Measurements from ENCODE around the gene GSK3B.
"Not testable (repeated sequence)": the region's sequence is repeated elsewhere in the genome, so short reads cannot be mapped to it uniquely, and the experiment has no call there.

Gene GSK3B

GRCh38 chr3:120025520-120025919 lies 68.7 kb downstream of the GSK3B start:
- H3K4me3 ChIP-seq (replicated peaks in 1 of 2; ENCODE audit: low read depth in 2 of 2, low read length in 2 of 2) = no peak overlapping the region
- no peak for TF ChIP-seq CTCF (IDR thresholded peaks at IDR 0.05; ENCODE audit: low read depth, low read length)
- DNase-seq (ENCODE audit: low read depth in 2 of 2) = peak in 1 of 2 donors; percentile 19

- no peak overlapping the region for H3K4me3 ChIP-seq (replicated peaks in 1 of 2; ENCODE audit: low read depth in 2 of 2, low read length in 2 of 2)
- DNase-seq (ENCODE audit: low read depth in 2 of 2) = no peak
- no peak for TF ChIP-seq CTCF (IDR thresholded peaks at IDR 0.05; ENCODE audit: low read depth, low read length)
Observed at GRCh38 chr3:120024103-120024502, 70.1 kb downstream of the GSK3B start.

- peak; percentile 60 to 66 for DNase-seq (ENCODE audit: low read depth in 2 of 2)
Observed at GRCh38 chr3:120022729-120023128, 71.5 kb downstream of the GSK3B start.

GRCh38 chr3:120021523-120021922 lies 72.7 kb downstream of the GSK3B start:
- no peak for TF ChIP-seq CTCF (IDR thresholded peaks at IDR 0.05; ENCODE audit: low read depth, low read length)
- H3K4me3 ChIP-seq (replicated peaks in 1 of 2; ENCODE audit: low read depth in 2 of 2, low read length in 2 of 2) = no peak overlapping the region
- peak in 1 of 2 donors; percentile 63 for DNase-seq (ENCODE audit: low read depth in 2 of 2)

More at GRCh38 chr3:120022729-120023128, 71.5 kb downstream of the GSK3B start:
- no peak overlapping the region for H3K4me3 ChIP-seq (replicated peaks in 1 of 2; ENCODE audit: low read depth in 2 of 2, low read length in 2 of 2)
- no peak for TF ChIP-seq CTCF (IDR thresholded peaks at IDR 0.05; ENCODE audit: low read depth, low read length)

- no peak for TF ChIP-seq CTCF (IDR thresholded peaks at IDR 0.05; ENCODE audit: low read depth, low read length)
- DNase-seq (ENCODE audit: low read depth in 2 of 2) = no peak
- no peak overlapping the region for H3K4me3 ChIP-seq (replicated peaks in 1 of 2; ENCODE audit: low read depth in 2 of 2, low read length in 2 of 2)
Observed at GRCh38 chr3:120018299-120018698, 75.9 kb downstream of the GSK3B start.

GRCh38 chr3:120017692-120018091 lies 76.6 kb downstream of the GSK3B start:
- DNase-seq (ENCODE audit: low read depth in 2 of 2) = no peak
- TF ChIP-seq CTCF (IDR thresholded peaks at IDR 0.05; ENCODE audit: low read depth, low read length) = no peak
- H3K4me3 ChIP-seq (replicated peaks in 1 of 2; ENCODE audit: low read depth in 2 of 2, low read length in 2 of 2) = no peak overlapping the region

- no peak for TF ChIP-seq CTCF (IDR thresholded peaks at IDR 0.05; ENCODE audit: low read depth, low read length)
- DNase-seq (ENCODE audit: low read depth in 2 of 2) = peak in 1 of 2 donors; percentile 6
- H3K4me3 ChIP-seq (replicated peaks in 1 of 2; ENCODE audit: low read depth in 2 of 2, low read length in 2 of 2) = no peak overlapping the region
Observed at GRCh38 chr3:120013481-120013880, 80.8 kb downstream of the GSK3B start.

- not testable (repeated sequence) for DNase-seq (ENCODE audit: low read depth in 2 of 2); H3K4me3 ChIP-seq (replicated peaks in 1 of 2; ENCODE audit: low read depth in 2 of 2, low read length in 2 of 2)
Observed at GRCh38 chr3:120005741-120006140, 88.5 kb downstream of the GSK3B start.

GRCh38 chr3:120004008-120004498 lies 90.2 kb downstream of the GSK3B start:
- DNase-seq (ENCODE audit: low read depth in 2 of 2) = peak; percentile 29 to 40
- H3K4me3 ChIP-seq (replicated peaks in 1 of 2; ENCODE audit: low read depth in 2 of 2, low read length in 2 of 2) = not testable (repeated sequence)

Measured in cardiac fibroblast (primary cell).